OCI-LY7 (cell line): ENCODE measurements around the gene NOS3. TPM values are rescaled to one million over a fixed set of nuclear protein-coding genes. Genes with fewer than 3 reads are reported as not detected.

ENCODE experiments used
- BruUV-seq: library from RNA; stranded (reverse); fragments of 400-500 nt; replicated peaks from 2 replicates; lab custom pipeline; 2021; lab: Mats Ljungman, UMichigan
- CTCF ChIA-PET: fragments of 300-600 bp; sonication (Branson Sonifier 250); formaldehyde crosslinking; loops from one replicate; lab custom pipeline; 2022; ENCODE audit warnings: antibody characterized with exemption; ENCODE audit not compliant: unreplicated experiment; lab: Charles Lee
- POLR2A ChIA-PET: fragments of 300-600 bp; sonication (Branson Sonifier 250); formaldehyde crosslinking; loops from one replicate; lab custom pipeline; 2022; ENCODE audit warnings: antibody characterized with exemption; lab: Charles Lee
- DNase-seq: peaks from one replicate; pipeline ENCODE4 v3.0.0-alpha.2; 2015; ENCODE audit warnings: low spot score
- H2AFZ ChIP-seq: fragments of 200-600 bp; sonication (generic), shearing (Covaris generic); 2 replicates; pipeline ENCODE4 v1.6.1; 2014; ENCODE audit warnings: mild to moderate bottlenecking, antibody characterized with exemption, low read length, moderate library complexity
- H3K27ac ChIP-seq: fragments of 200-600 bp; sonication (generic); 2 replicates; pipeline ENCODE4 v1.5.1; 2014; ENCODE audit warnings: mixed run types, low read depth, mild to moderate bottlenecking, moderate library complexity, low read length, inconsistent platforms; ENCODE audit not compliant: poor library complexity, severe bottlenecking
- H3K36me3 ChIP-seq: fragments of 200-600 bp; sonication (generic); 2 replicates; pipeline ENCODE4 v1.6.1; 2014; ENCODE audit warnings: mild to moderate bottlenecking, antibody characterized with exemption, low read length, moderate library complexity, mixed read lengths; ENCODE audit not compliant: insufficient read depth
- H3K4me1 ChIP-seq: fragments of 200-600 bp; sonication (generic); 2 replicates; pipeline ENCODE4 v1.5.1; 2014; ENCODE audit warnings: mild to moderate bottlenecking, low read length; ENCODE audit not compliant: insufficient read depth, poor library complexity, severe bottlenecking
- H3K4me2 ChIP-seq: fragments of 200-600 bp; sonication (generic); 2 replicates; pipeline ENCODE4 v1.6.1; 2014; ENCODE audit warnings: mild to moderate bottlenecking, low read length
- H3K4me3 ChIP-seq: fragments of 200-600 bp; sonication (generic); 2 replicates; pipeline ENCODE4 v1.5.1; 2014; ENCODE audit warnings: mild to moderate bottlenecking, low read depth, low read length; ENCODE audit not compliant: poor library complexity, severe bottlenecking
- H3K79me2 ChIP-seq: fragments of 200-600 bp; sonication (generic); 2 replicates; pipeline ENCODE4 v1.6.1; 2016; ENCODE audit warnings: low read depth, mild to moderate bottlenecking, low read length, moderate library complexity, mixed read lengths; ENCODE audit not compliant: insufficient read depth
- H3K9me2 ChIP-seq: fragments of 200-600 bp; sonication (generic); 2 replicates; pipeline ENCODE4 v1.6.1; 2016; ENCODE audit warnings: mild to moderate bottlenecking, low read length, mixed read lengths; ENCODE audit not compliant: insufficient read depth
- H3K9me3 ChIP-seq: fragments of 200-600 bp; sonication (generic); 2 replicates; pipeline ENCODE4 v1.6.1; 2014; ENCODE audit warnings: mild to moderate bottlenecking, mixed run types, low read length, mixed read lengths
- H4K20me1 ChIP-seq: fragments of 200-600 bp; sonication (generic); 2 replicates; pipeline ENCODE4 v1.6.1; 2014; ENCODE audit warnings: mild to moderate bottlenecking, antibody characterized with exemption, low read length, moderate library complexity, mixed read lengths; ENCODE audit not compliant: insufficient read depth
- EZH2phosphoT487 ChIP-seq: fragments of 200-600 bp; sonication (generic); IDR thresholded peaks from 2 replicates; pipeline ENCODE4 v1.6.1; 2018; ENCODE audit warnings: low read depth, borderline replicate concordance, mild to moderate bottlenecking, mixed run types, antibody characterized with exemption, low read length, moderate library complexity, mixed read lengths
- intact Hi-C: fragments of 100-400 bp; cut with micrococcal nuclease; formaldehyde crosslinking; loops from one replicate; pipeline ENCODE4 v1.10.0; 2022; ENCODE audit not compliant: unreplicated experiment
- total RNA-seq, 2 experiments: library from RNA; depleted of rRNA in 1 of 2; stranded (reverse); fragments of >200 nt in 1 of 2; shearing (Covaris generic) in 1 of 2; gene quantifications; 2 replicates each; pipeline ENCODE4 v1.2.3, GENCODE V29; 2014 to 2022
- TF ChIP-seq, protein P1 (sequence below): fragments of 200-600 bp; sonication (generic); conservative IDR thresholded peaks from 2 replicates; pipeline ENCODE4 v1.5.1; 2014; ENCODE audit warnings: mild to moderate bottlenecking, antibody characterized with exemption, low read length, moderate library complexity, mixed read lengths

Gene NOS3
- total RNA-seq, 2 experiments from 2014 or later: 0.78 to 0.82 TPM

DNA sequence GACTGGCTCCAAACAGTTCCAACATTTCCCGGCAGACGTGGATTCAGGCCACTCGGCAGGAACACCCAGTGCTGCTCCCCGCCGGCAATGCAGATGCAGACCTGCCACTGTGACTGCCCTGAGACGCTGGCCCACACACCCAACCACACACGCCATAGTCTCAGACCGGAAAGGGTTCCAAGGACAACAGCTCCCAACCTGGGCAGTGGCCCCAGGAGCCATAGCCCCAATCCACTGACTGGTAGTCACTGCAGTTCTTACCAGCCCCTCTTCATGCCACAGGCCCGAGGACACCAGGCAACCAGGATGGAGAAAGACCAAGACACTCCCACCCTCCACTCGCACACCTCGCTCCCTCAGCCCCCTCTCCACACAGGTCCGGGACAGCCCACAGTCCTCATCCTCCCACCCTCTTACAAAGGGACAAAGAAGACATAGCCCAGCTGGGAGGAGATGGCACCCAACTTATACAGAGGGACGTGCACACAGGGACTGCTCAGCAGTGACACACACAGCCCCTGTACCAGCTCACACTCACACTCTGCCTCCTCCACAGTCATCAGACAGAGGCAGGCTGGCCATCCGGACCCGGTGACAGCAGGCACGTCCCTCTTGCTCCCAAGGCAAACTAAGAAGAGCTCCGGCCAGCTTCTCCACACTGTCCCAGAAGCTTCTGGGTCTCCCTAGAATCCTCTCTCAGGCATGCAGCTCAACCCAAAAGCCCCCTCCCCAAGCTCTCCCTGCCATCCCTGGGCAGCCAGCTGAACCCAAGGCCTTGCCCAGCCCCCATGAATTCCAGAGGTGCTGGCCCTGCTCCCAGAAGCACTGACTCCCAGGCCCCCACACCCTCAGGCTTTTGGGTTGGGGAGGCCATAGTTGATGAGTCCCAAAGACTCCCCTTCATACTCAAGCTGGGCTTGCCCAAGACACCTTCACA lies 37.5 kb upstream of the NOS3 start:
- Histone ChIP-seq H3K9me3 (no peaks in the 10 kb centered on the region), H3K4me1 (peaks cover 9% of the 10 kb centered on the region), H3K27ac (no peak overlapping the region), H3K9me2 (no peaks in the 10 kb centered on the region), H2AFZ (no peak overlapping the region), H3K4me2 (no peak overlapping the region), H3K4me3 (no peak overlapping the region), H3K36me3 (no peaks in the 10 kb centered on the region), H4K20me1 (no peaks in the 10 kb centered on the region), H3K79me2 (no peaks in the 10 kb centered on the region)
- BruUV-seq: no TSS peak
- TF ChIP-seq, protein P1, sequence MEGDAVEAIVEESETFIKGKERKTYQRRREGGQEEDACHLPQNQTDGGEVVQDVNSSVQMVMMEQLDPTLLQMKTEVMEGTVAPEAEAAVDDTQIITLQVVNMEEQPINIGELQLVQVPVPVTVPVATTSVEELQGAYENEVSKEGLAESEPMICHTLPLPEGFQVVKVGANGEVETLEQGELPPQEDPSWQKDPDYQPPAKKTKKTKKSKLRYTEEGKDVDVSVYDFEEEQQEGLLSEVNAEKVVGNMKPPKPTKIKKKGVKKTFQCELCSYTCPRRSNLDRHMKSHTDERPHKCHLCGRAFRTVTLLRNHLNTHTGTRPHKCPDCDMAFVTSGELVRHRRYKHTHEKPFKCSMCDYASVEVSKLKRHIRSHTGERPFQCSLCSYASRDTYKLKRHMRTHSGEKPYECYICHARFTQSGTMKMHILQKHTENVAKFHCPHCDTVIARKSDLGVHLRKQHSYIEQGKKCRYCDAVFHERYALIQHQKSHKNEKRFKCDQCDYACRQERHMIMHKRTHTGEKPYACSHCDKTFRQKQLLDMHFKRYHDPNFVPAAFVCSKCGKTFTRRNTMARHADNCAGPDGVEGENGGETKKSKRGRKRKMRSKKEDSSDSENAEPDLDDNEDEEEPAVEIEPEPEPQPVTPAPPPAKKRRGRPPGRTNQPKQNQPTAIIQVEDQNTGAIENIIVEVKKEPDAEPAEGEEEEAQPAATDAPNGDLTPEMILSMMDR: no peak
- TF ChIP-seq EZH2phosphoT487: no peak
- ChIA-PET CTCF (no interaction called here), POLR2A (no interaction called here)
- intact Hi-C loops: no loop called here
- no peak for DNase-seq

DNA sequence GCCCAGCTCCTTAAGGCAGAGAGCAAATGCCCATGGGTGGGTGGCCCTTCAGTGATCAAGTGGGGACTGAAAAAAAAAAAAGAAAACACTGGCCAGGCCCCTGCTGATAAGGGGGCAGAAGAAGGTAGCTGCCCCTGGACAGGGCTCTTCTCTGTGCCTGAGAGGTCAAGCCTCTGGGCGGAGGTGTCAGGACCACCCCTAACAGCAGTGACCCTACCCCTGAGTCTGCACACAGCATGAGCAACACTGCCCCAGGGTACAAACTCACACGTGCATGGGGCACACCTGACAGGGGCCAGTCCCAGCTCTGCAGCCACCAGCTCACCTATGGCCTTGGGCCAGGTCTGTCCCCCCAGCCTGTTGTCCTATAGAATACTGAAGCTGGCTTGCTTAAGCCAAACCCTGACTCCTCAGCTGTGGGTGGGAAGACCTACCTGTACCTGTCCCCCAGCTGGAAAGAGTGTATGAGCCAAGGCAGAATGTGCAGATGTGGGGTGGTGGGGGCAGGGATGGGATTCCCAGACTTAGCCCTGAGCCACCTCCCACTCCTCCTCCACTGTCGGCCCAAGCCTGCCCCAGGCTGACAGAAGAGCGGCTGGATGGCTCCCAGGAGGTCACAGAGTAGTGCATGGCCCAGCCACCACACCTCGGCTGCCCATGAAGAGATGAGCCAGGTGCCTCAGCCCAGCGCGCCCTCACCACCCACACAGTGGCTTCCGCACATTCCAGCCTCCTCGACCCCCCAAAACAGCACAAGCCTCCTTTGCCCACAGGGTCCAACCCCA lies 36.4 kb upstream of the NOS3 start:
- BruUV-seq: no TSS peak
- Histone ChIP-seq H3K4me2 (no peak overlapping the region), H3K9me3 (no peaks in the 10 kb centered on the region), H3K4me3 (no peak overlapping the region), H3K4me1 (peaks cover 7% of the 10 kb centered on the region), H3K79me2 (no peaks in the 10 kb centered on the region), H3K36me3 (no peaks in the 10 kb centered on the region), H3K9me2 (no peaks in the 10 kb centered on the region), H4K20me1 (no peaks in the 10 kb centered on the region), H2AFZ (no peak overlapping the region), H3K27ac (no peak overlapping the region)
- intact Hi-C loops: no loop called here
- POLR2A ChIA-PET: no interaction called here
- DNase-seq: no peak
- CTCF ChIA-PET: no interaction called here
- no peak for TF ChIP-seq EZH2phosphoT487
- TF ChIP-seq, protein P1: no peak
